Erythroblast (primary cell): ENCODE results near the gene PLCB4.
A peak's percentile ranks its signal among the peaks of the same experiment; 100 is the strongest.

Experiments used
- DNase-seq, 2 experiments: peaks; one replicate each; lab custom pipeline; 2025; lab: John Stamatoyannopoulos, UW
- GATA1 ChIP-seq: IDR thresholded peaks from 2 replicates; pipeline ENCODE4 v1.6.1; 2011; ENCODE audit warnings: low read depth, mild to moderate bottlenecking, control low read depth, low read length, moderate library complexity
- POLR2A ChIP-seq: IDR thresholded peaks from 2 replicates; pipeline ENCODE4 v1.6.1; 2011; ENCODE audit warnings: mild to moderate bottlenecking, low read length

The PLCB4 gene

DNA sequence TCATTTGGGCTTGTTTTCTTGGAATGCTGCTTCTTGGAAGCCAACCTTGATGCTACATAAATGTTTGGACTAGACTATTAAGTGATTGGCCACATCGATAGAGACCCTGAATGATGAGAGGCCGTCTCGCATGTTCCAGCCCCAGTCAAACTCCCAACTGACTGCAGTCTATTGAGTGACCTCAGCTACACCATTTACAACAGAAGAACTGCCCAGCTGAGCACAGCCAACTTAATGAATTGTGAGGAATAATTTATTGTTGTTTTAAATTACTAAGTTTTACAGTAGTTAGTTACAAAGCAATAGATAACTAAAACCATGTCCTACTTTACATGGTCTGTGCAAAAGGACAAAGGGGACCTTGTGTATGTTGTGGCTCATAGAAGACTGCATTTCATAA is 63.0 kb downstream of the PLCB4 start:
- no peak for DNase-seq
- TF ChIP-seq GATA1 (no peak), POLR2A (no peak)

- DNase-seq = peak in 1 of 2 experiments; percentile 1
- no peak for TF ChIP-seq POLR2A
- TF ChIP-seq GATA1 = no peak
These were observed 65.5 kb downstream of the PLCB4 start for GRCh38 chr20:9134346-9134745.

DNA sequence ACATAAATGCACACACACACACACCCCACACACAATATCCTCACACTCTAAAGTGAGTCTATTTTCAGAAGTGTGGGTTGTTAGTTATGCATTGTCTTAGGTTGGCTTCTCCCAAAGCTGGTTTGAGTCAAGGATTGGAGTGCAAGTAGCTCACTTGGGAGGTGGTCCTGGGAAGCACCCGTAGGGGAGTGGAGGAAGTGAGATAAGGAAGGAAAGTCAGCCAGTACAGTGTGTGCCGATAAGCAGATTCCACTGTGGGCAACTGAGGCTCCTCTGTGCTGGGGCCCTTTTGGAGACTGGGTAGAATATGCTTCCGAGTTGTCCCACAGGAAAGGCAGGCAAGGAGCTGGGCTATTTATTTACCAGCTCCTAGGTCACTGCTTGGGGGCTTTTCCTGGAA is 67.2 kb downstream of the PLCB4 start:
- TF ChIP-seq GATA1 (no peak), POLR2A (no peak)
- DNase-seq = peak; percentile 2 to 41

DNA sequence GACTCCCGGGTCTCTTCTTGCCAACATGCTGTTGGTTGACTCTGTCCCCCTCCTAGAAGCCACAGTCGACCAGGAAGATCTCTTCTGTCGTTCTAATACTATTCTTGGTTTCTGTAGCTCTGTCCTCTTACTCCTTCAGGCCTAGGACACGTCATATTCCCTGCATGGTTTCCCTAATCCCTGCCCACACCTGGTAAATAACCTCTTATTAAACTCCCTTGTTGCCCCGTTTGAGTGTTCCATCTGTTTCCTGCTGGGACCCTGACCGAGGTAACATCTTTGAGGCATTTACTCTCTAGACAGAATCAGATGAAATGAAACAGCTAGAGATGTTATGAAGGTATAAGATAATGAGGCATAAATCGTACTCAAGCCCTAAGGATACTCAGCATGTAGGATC is 68.1 kb downstream of the PLCB4 start:
- TF ChIP-seq POLR2A = no peak
- no peak for TF ChIP-seq GATA1
- DNase-seq = no peak

DNA sequence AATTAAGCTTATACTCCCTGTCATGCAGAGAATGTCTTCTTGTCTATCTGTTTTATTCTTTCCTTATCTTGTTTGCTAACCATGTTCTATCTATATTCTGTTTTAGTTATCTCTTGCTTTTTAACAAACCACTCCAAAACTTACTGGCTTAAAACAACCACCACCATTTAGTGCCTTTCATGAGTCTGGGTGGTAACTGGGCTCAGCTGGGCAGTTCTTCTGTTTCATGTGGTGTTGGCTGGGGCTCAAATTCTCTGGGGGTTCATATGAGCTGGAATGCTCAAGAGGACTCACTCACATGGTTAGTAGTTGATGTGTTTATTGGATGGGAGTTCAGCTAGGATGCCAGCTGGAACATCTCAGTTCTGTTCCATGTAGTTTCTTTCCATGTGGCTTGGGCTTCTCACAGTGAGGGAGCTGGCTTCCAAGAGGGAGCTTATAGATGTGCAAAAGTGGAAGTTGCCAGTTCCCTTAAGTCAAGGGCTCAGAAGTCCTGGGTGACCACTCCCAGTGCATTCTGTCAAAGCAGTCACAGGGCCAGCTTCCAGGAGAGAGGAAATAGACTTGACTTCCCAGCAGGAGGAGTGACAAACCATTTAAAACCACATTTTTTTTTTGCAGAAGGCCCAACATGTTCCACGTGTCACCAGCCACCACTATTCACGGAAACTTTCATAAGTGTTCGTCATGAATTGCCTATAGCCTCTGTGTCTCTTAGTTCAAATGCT is 70.4 kb downstream of the PLCB4 start:
- no peak for DNase-seq

GRCh38 chr20:9140162-9140760 is 71.4 kb downstream of the PLCB4 start:
- DNase-seq = no peak
- TF ChIP-seq GATA1 = no peak
- TF ChIP-seq POLR2A = no peak

More for the DNA sequence above, 70.4 kb downstream of the PLCB4 start:
- no peak for TF ChIP-seq POLR2A
- TF ChIP-seq GATA1 = no peak

GRCh38 chr20:9141070-9141469 is 72.2 kb downstream of the PLCB4 start:
- no peak for DNase-seq

DNA sequence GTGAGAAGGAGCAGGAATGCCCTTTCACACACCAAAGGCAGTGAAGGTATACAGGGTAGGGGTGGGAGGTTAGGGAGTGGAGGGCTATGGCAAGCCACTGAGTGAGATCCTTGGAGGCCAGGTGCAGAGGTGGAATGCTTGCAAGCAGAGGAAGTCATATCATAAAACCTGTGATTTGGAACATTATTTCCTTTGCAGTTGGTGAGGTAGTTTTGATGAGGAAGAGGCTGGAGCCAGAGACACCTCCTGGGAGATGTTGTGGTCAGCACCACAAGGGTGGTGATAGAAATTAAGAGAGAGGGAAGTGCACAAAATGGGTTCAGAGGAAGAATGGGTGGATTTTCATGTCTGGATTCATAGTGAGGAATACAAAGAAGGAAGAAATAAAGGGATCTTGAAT is 73.0 kb downstream of the PLCB4 start:
- no peak for DNase-seq
- no peak for TF ChIP-seq GATA1
- TF ChIP-seq POLR2A = no peak

More at GRCh38 chr20:9141070-9141469, 72.2 kb downstream of the PLCB4 start:
- no peak for TF ChIP-seq GATA1
- no peak for TF ChIP-seq POLR2A

- no peak for DNase-seq
- TF ChIP-seq GATA1 (no peak), POLR2A (no peak)
These were observed 73.9 kb downstream of the PLCB4 start for GRCh38 chr20:9142809-9143208.

DNA sequence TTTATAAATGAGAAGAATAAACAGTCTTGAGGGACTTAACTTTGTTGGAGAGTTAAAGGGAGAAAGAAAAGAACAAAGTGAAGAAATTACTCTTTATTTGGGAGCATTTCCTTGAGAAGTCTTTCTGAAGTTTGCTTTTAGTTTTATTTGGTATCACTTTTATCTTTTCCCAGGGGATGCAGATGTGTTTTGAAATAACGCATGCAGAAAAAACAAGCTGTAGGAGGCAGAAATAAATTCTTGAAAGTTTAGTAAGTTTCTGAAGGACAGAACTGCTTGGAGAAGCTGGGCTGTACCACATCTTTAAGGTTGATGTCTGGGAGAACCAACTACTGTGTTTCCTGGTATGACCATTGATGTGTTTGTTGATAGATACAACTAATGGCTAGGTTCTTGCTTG is 75.0 kb downstream of the PLCB4 start:
- TF ChIP-seq POLR2A (no peak), GATA1 (no peak)

GRCh38 chr20:9144643-9145042 is 75.8 kb downstream of the PLCB4 start:
- no peak for DNase-seq
- TF ChIP-seq POLR2A (no peak), GATA1 (no peak)

More for the DNA sequence above, 75.0 kb downstream of the PLCB4 start:
- DNase-seq = no peak

GRCh38 chr20:9145142-9145541 is 76.3 kb downstream of the PLCB4 start:
- TF ChIP-seq GATA1 (no peak), POLR2A (no peak)
- no peak for DNase-seq

DNA sequence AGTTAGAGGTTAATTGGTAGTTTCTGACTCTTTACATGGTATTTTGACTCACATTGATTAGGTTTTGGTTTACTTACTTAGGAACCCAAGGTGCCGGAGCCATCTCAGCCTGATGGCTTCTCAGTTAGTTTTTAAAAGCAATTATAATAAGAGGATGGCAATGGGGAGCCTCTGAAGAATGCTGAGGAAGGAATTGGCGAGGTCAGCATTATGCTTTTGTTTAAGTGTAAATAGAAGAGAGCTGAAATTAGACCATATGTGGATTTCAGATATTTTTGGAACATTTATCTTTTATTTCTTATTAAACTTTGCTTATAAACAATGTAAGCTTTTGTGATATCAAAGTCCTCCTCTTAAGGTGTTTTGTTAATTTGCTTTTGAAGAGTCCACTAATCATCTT is 77.8 kb downstream of the PLCB4 start:
- no peak for DNase-seq

GRCh38 chr20:9147547-9148024 is 78.7 kb downstream of the PLCB4 start:
- DNase-seq = peak; percentile 2 to 19
- no peak for TF ChIP-seq POLR2A
- TF ChIP-seq GATA1 = no peak

More for the DNA sequence above, 77.8 kb downstream of the PLCB4 start:
- TF ChIP-seq POLR2A (no peak), GATA1 (no peak)

DNA sequence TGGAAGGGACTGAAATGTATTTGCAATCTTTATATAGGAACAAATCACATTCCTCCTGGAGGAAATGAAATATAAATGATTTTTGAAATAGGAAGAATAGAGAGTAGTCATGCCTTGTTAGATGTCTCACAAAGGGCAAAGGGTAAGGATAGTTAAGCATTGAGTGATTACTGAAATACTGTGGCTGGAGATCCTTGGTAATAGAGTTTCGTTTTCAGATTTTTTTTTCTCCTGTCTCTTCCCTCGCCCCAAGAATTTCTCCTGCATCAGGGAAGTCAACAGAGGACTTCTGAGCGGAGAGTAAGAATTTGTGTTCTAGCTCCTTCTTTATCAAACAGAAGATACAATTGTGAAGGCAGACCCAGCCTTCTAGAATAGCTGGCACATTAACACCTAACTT is 79.4 kb downstream of the PLCB4 start:
- TF ChIP-seq GATA1 = no peak
- no peak for TF ChIP-seq POLR2A
- DNase-seq = no peak

DNA sequence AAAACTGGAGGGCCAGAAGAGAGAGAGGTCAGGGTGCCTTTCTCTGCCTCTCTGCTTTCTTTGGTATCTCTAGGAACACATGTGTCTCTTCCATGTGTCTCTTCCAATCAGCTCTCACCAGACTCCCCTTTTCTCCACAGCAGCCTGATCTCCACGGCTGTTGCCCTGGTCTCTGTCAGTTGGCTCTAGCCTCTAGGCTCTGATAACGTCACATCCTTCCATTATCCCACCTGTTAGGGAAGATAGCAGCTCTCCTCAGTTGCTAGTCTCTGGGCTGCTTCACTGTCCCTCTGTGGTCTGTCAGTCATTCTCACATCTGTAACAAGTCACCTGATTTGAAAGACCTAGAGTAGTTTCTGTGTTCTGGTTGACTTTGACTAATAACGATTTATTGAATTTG is 80.2 kb downstream of the PLCB4 start:
- TF ChIP-seq GATA1 (no peak), POLR2A (no peak)

More for the DNA sequence above, 80.2 kb downstream of the PLCB4 start:
- DNase-seq = peak; percentile 50 to 86
